HG03460 (cell line): ENCODE measurements around the gene HMGCLL1.

Experiments
- ATAC-seq: cut with Tn5 transposase; IDR thresholded peaks from one replicate; pipeline ENCODE4 v1.9.1; 2021; ENCODE audit not compliant: unreplicated experiment

The HMGCLL1 gene

GRCh38 chr6:55447891-55448290 is 131.1 kb downstream of the HMGCLL1 start:
- ATAC-seq, result no peak

- ATAC-seq, result no peak
These were observed 133.3 kb downstream of the HMGCLL1 start for GRCh38 chr6:55445648-55446204.

GRCh38 chr6:55443238-55444134 is 135.5 kb downstream of the HMGCLL1 start:
- no peak for ATAC-seq

GRCh38 chr6:55438203-55438602 is 140.8 kb downstream of the HMGCLL1 start:
- no peak for ATAC-seq

- ATAC-seq, result no peak
These were observed 141.9 kb downstream of the HMGCLL1 start for GRCh38 chr6:55437141-55437540.

- no peak for ATAC-seq
These were observed 145.4 kb downstream of the HMGCLL1 start for GRCh38 chr6:55433446-55434130.

GRCh38 chr6:55423933-55424332 is 155.1 kb downstream of the HMGCLL1 start:
- ATAC-seq, result no peak

- ATAC-seq, result no peak
These were observed 168.3 kb downstream of the HMGCLL1 start for GRCh38 chr6:55410674-55411073.

GRCh38 chr6:55405474-55406235 is 173.3 kb downstream of the HMGCLL1 start:
- no peak for ATAC-seq

- ATAC-seq, result no peak
These were observed 179.6 kb downstream of the HMGCLL1 start for GRCh38 chr6:55399351-55399750.

- ATAC-seq, result no peak
These were observed 181.0 kb downstream of the HMGCLL1 start for GRCh38 chr6:55397986-55398385.

- ATAC-seq, result no peak
These were observed 183.1 kb downstream of the HMGCLL1 start for GRCh38 chr6:55395871-55396270.

- ATAC-seq, result no peak
These were observed 190.8 kb downstream of the HMGCLL1 start for GRCh38 chr6:55388211-55388610.
